Pancreas (tissue), 10 donors: ENCODE data around the gene YPEL4. TPM values are rescaled to one million over a fixed set of nuclear protein-coding genes. Genes with fewer than 3 reads are reported as not detected.
A peak's percentile ranks its signal among the peaks of the same experiment; 100 is the strongest.

ENCODE experiments used
- ATAC-seq, 4 donors: fragments of 200-7000 bp; cut with Tn5 transposase; one replicate each; pipeline versions ENCODE4 v1.8.0 to v1.9.1; 2020; ENCODE audit warnings: mild to moderate bottlenecking in 4 of 4, moderate library complexity in 4 of 4
- DNase-seq, 6 donors: peaks; one replicate each; pipeline ENCODE4 v3.0.0-alpha.2; 2020
- FAIRE-seq: peaks from 2 replicates; lab custom pipeline; 2012; peaks lifted over from hg19 to GRCh38; lab: Jason Lieb, UNC
- H3K27ac ChIP-seq, 4 donors: fragments of 200-600 bp; sonication (generic); 1 replicate in 3 of 4; 2 replicates in 1 of 4; pipeline versions ENCODE4 v1.5.0 to v1.8.0; 2020
- H3K27me3 ChIP-seq, 4 donors: fragments of 200-600 bp; one replicate each; pipeline ENCODE4 v1.8.0; 2021
- H3K36me3 ChIP-seq, 3 donors: fragments of 200-600 bp; sonication (generic) in 1 of 3; one replicate each; pipeline versions ENCODE4 v1.5.0 to v1.8.0; 2020 to 2021
- H3K4me1 ChIP-seq, 3 donors: fragments of 200-600 bp; one replicate each; pipeline ENCODE4 v1.8.0; 2021
- H3K4me3 ChIP-seq, 4 donors: fragments of 200-600 bp; sonication (generic) in 2 of 4; one replicate each; pipeline versions ENCODE4 v1.5.0 to v1.8.0; 2020 to 2021
- H3K9me3 ChIP-seq, 4 donors: fragments of 200-600 bp; one replicate each; pipeline ENCODE4 v1.8.0; 2021
- CTCF ChIP-seq, 4 donors: fragments of 200-600 bp; sonication (generic) in 3 of 4; IDR thresholded peaks; one replicate each; pipeline versions ENCODE4 v1.5.0 to v1.8.0; 2021; ENCODE audit warnings: antibody characterized with exemption in 4 of 4
- WGBS, 2 donors: extraction: QIAGEN DNeasy Blood & Tissue Kit; methylation state at CpG; one replicate each; pipeline ENCODE4 v1.1.7; 2013; 5-methylcytosine and 5-hydroxymethylcytosine counted together
- intact Hi-C, 3 donors: fragments of 100-400 bp; cut with DNase I; formaldehyde crosslinking; loops; one replicate each; pipeline versions ENCODE4 v1.11.1 to v1.14.2; 2022
- polyA plus RNA-seq, 2 donors: library from polyadenylated mRNA; stranded (reverse); fragments of 200-250 nt; gene quantifications; one replicate each; pipeline ENCODE4 v1.2.3, GENCODE V29; 2013
- total RNA-seq, 6 donors: library from RNA; stranded (reverse); fragmentation: NEBNext Ultra II Directional in 4 of 6; extraction: Animal tissue kit (Norgen Biotek cat#: 25700) in 4 of 6; gene quantifications; one replicate each; pipeline versions ENCODE4 v1.2.1 to v1.2.4, GENCODE V29; 2021 to 2023
- donor health status: healthy with polysubstance abuse.
- donor health status: DM: no; HTN: no; CAD: no; lungs with moderate emphysema.
- donor health status: DM: no; HTN: no; CAD: no.
- donor health status: control.
- donor health status: control.
- donor health status: Bipolar disorder and iron deficiency.
- donor health status: DM: yes; HTN: yes; CAD: no.
- donor health status: DM: no; HTN: no; CAD: no.
- donor health status: DM: no; HTN: no; CAD: no.
- donor health status: DM: yes; HTN: yes; CAD: no.

The YPEL4 gene
- total and polyA plus RNA-seq, 8 donors, result 0.12 to 0.68 (median 0.28) TPM; not detected in 1

- no peak overlapping the region for H3K4me3 ChIP-seq
- 51 to 56% methylated on average over 10 of the region's 10 CpGs for WGBS, 2 donors
Observed at GRCh38 chr11:57646194-57646798, 3.4 kb downstream of the YPEL4 start.

GRCh38 chr11:57645689-57646085 lies 4.0 kb downstream of the YPEL4 start:
- no peak overlapping the region for H3K27ac ChIP-seq
- FAIRE-seq, result no peak

More at GRCh38 chr11:57646194-57646798, 3.4 kb downstream of the YPEL4 start:
- DNase-seq (no peak), ATAC-seq (no peak), FAIRE-seq (no peak)
- H3K4me1 ChIP-seq, result peaks cover 0 to 4% (median 4%) of the 10 kb centered on the region in 3 donors
- no peaks in the 10 kb centered on the region for H3K9me3 ChIP-seq
- intact Hi-C loops, result loop anchor here (5.0 to 10.0 kb wide), 5 partner anchors 71 to 304 kb away; partner anchors contain the start of gene UBE2L6 (in 2 of the 3)
- TF ChIP-seq CTCF (IDR thresholded peaks at IDR 0.05), result no peak
- H3K27me3 ChIP-seq, result peaks cover 0 to 2% (median 0%) of the 10 kb centered on the region in 4 donors
- no peak overlapping the region for H3K27ac ChIP-seq
- no peaks in the 10 kb centered on the region for H3K36me3 ChIP-seq

GRCh38 chr11:57644748-57645688 lies 4.7 kb downstream of the YPEL4 start:
- ATAC-seq (peak; percentile 81 to 89 (median 85)), DNase-seq (peak; percentile 73 to 90 (median 85)), FAIRE-seq (no peak)
- 9 to 11% methylated on average over 17 of the region's 17 CpGs for WGBS, 2 donors
- Histone ChIP-seq H3K27me3 (peaks cover 0 to 2% (median 0%) of the 10 kb centered on the region in 4 donors), H3K4me3 (no peak overlapping the region), H3K4me1 (peaks cover 0 to 4% (median 4%) of the 10 kb centered on the region in 3 donors), H3K9me3 (no peaks in the 10 kb centered on the region), H3K36me3 (no peaks in the 10 kb centered on the region), H3K27ac (no peak overlapping the region)
- peak; percentile 85 to 91 (median 88) for TF ChIP-seq CTCF (IDR thresholded peaks at IDR 0.05)
- intact Hi-C loops, result loop anchor here (5.0 to 10.0 kb wide), 5 partner anchors 70 to 303 kb away; partner anchors contain the start of gene UBE2L6 (in 2 of the 3)

More at GRCh38 chr11:57645689-57646085, 4.0 kb downstream of the YPEL4 start:
- Histone ChIP-seq H3K4me3 (no peak overlapping the region), H3K36me3 (no peaks in the 10 kb centered on the region), H3K27me3 (peaks cover 0 to 2% (median 0%) of the 10 kb centered on the region in 4 donors), H3K4me1 (peaks cover 0 to 4% (median 4%) of the 10 kb centered on the region in 3 donors), H3K9me3 (no peaks in the 10 kb centered on the region)
- TF ChIP-seq CTCF (IDR thresholded peaks at IDR 0.05), result no peak
- 35 to 45% methylated on average over 5 of the region's 5 CpGs for WGBS, 2 donors
- intact Hi-C loops, result loop anchor here (5.0 to 10.0 kb wide), 5 partner anchors 71 to 303 kb away; partner anchors contain the start of gene UBE2L6 (in 2 of the 3)
- DNase-seq, result no peak
- ATAC-seq, result no peak

- Histone ChIP-seq H3K4me3 (no peak overlapping the region), H3K27me3 (peaks cover 0 to 2% (median 0%) of the 10 kb centered on the region in 4 donors), H3K27ac (no peak overlapping the region), H3K4me1 (peaks cover 0 to 4% (median 4%) of the 10 kb centered on the region in 3 donors), H3K9me3 (no peaks in the 10 kb centered on the region), H3K36me3 (no peaks in the 10 kb centered on the region)
- no peak for DNase-seq
- 66 to 67% methylated on average over 3 of the region's 3 CpGs for WGBS, 2 donors
- FAIRE-seq, result no peak
- TF ChIP-seq CTCF (IDR thresholded peaks at IDR 0.05), result no peak
- ATAC-seq, result no peak
- intact Hi-C loops, result loop anchor here (10.0 kb wide), 3 partner anchors 69 to 299 kb away; partner anchors contain the start of gene UBE2L6 (in 1 of the 3)
Observed at GRCh38 chr11:57643802-57644201, 5.9 kb downstream of the YPEL4 start.
